GM12801 (cell line): ENCODE measurements around the gene CLCA2.

ENCODE experiments used
- TF ChIP-seq, protein P1 (sequence below): IDR thresholded peaks from one replicate; pipeline ENCODE4 v1.5.1; 2011; ENCODE audit warnings: control low read depth; ENCODE audit not compliant: insufficient read length; ENCODE audit errors: extremely low read depth

CLCA2 gene

DNA sequence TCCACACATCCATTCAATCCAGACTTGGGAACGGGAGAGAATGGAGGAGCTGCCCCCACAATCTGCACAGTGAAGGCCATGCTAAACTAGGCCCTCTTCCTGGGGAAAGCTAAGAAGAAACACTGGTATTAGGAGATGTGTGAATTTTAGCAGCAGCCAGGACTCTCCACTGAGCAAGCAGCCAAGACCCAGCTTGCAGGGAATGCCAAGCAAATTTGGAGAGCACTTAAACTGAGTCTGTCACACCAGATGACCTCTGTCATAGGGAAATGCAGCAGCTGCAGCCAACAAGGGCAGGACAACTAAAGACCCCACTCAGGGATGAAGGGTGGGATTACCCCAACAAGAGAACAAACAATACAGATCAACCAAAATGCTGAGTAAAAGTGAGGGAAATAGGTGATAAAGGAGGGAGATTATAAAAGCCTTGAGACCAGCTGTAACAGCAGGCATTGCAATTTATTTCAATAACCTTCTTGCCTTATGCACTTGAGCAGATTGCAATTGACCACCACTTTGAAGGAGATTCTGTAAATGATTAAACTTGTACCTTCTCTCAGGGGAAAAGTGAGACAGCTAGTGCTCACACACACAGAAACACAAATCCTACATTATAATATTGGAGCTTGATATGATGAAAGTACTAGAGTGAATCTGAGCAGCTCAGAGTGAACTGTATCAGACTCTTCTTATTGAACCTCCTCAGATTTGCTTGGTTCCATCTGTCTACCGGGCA is 42.3 kb downstream of the CLCA2 start:
- TF ChIP-seq, protein P1, sequence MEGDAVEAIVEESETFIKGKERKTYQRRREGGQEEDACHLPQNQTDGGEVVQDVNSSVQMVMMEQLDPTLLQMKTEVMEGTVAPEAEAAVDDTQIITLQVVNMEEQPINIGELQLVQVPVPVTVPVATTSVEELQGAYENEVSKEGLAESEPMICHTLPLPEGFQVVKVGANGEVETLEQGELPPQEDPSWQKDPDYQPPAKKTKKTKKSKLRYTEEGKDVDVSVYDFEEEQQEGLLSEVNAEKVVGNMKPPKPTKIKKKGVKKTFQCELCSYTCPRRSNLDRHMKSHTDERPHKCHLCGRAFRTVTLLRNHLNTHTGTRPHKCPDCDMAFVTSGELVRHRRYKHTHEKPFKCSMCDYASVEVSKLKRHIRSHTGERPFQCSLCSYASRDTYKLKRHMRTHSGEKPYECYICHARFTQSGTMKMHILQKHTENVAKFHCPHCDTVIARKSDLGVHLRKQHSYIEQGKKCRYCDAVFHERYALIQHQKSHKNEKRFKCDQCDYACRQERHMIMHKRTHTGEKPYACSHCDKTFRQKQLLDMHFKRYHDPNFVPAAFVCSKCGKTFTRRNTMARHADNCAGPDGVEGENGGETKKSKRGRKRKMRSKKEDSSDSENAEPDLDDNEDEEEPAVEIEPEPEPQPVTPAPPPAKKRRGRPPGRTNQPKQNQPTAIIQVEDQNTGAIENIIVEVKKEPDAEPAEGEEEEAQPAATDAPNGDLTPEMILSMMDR = no peak

DNA sequence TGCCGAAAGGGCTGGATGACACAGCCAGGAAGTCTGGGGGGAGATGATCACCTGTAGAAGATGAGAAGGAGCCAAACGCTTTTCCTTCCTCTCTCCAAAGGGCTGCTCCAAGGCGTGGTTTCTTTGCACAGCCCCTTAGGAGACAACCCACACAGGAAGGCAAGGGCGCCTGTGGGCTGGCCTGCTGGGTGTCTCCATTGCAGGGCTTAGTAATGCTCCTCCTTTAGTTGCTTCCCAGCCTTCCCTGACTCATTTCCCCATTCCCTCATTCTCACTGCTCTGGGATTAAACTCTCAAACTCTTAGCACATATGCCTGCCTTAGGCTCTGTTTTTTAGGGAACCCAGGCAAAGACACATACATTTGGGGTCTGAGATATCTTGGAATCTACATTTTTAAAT is 43.0 kb downstream of the CLCA2 start:
- TF ChIP-seq, protein P1 = no peak

DNA sequence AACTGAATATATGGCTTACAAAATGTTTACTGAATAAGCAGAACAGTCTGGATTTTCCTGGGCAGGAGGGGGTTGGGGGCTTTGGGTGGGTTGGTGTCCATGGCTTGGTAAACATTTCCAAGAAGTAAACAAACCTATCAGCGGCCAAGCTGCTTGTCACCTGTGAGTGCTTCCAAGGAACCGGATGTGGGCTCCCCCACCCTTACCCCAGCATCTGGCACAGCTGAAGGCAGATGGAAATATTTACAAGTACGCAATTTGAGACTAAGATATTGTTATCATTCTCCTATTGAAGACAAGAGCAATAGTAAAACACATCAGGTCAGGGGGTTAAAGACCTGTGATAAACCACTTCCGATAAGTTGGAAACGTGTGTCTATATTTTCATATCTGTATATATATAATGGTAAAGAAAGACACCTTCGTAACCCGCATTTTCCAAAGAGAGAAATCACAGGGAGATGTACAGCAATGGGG is 44.6 kb downstream of the CLCA2 start, which contains the start of gene CLCA1:
TSS of gene CLCA1 (plus strand) at position 427 of the 477 bp plus-strand sequence. CDS start at position 472, 45 bp downstream.
- TF ChIP-seq, protein P1 = no peak

DNA sequence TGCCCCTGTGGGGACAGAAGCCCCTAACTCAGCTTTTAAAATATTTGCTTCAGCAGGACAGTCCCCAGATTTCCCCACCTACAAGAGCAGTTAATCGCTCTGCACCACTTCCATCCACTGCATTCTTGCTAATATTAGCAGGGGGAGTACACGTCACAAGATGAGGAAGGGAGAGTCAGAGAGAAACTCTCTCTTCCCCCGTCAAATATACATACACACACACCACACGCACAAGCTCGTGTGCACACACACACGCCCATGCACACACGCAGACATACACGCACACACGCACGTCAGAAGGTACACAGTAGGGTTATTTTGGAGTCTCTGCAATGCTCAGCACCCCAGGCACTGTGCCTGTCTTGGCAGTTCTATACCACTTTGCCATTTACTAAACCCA is 46.9 kb downstream of the CLCA2 start:
- TF ChIP-seq, protein P1 = no peak

DNA sequence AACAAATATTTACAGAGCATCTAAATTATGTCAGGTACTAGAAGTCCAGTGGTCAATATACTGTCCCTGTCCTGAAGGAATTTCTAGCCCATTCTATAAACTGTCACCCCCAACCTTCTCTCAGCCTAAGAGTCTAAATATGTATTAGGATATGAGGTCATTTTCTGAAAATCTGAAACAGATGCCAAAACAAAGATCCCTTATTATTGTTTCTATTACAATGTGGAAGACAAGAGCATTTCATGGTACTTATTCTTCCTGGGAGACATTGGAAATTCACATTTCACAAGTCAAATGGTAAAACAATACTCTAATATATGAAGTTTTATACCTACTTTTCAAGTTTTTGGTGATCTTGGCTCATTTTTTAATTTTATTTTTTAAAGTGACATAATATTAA is 47.3 kb downstream of the CLCA2 start:
- TF ChIP-seq, protein P1 = no peak

DNA sequence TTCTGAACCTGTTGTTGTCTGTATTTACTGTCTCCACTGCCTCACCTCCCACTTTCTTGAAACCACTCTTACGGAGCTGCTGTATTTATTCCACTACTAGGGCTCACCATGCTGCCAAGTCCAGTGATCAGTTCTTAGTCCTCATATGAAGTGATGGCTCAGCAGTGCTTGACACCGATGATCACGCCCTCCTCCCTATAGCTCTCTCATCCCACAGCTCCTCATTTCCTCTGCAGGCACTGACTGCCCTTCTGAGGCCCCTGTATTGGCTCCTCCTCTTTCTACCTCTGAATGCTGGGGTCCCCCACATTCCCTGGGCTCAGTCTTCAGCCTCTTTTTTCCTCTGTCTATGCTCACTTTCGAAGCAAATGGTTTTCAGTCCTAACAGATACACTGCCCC is 48.2 kb downstream of the CLCA2 start:
- TF ChIP-seq, protein P1 = no peak

DNA sequence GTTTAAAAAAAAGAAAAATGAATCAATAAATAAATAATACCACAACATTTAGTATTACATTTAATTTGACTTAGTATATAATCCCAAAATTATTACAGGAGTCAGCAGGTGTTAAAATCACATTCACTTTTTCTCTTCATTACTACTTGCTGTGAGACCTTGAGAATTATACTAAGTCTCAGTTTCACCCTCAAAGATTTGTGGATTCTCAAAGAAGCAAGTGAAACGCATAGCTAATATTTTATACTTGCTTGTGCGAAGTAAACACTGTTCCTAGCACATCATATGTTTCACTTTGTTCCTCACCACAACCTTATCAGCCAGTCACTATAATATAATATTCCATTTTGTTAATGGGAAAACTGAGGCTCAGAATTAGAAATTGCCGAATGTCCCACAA is 48.8 kb downstream of the CLCA2 start:
- TF ChIP-seq, protein P1 = no peak
